HUES64 (cell line): ENCODE measurements around the gene SLC1A5.
"Not testable (repeated sequence)": the region's sequence is repeated elsewhere in the genome, so short reads cannot be mapped to it uniquely, and the experiment has no call there.

Experiments used
- H3K27ac ChIP-seq: 2 replicates; pipeline ENCODE4 v1.7.0; 2013; ENCODE audit warnings: low read depth, low read length, inconsistent platforms
- H3K27me3 ChIP-seq: 2 replicates; pipeline ENCODE4 v1.6.1; 2013; ENCODE audit warnings: mild to moderate bottlenecking, low read length; ENCODE audit not compliant: insufficient read depth
- H3K36me3 ChIP-seq: 2 replicates; pipeline ENCODE4 v1.6.1; 2013; ENCODE audit warnings: mild to moderate bottlenecking, low read length; ENCODE audit not compliant: insufficient read depth
- H3K4me1 ChIP-seq: 2 replicates; pipeline ENCODE4 v1.6.1; 2013; ENCODE audit warnings: mild to moderate bottlenecking, low read length, moderate library complexity; ENCODE audit not compliant: insufficient read depth
- H3K4me3 ChIP-seq: 2 replicates; pipeline ENCODE4 v1.5.1; 2013; ENCODE audit warnings: mild to moderate bottlenecking, low read length, moderate library complexity
- H3K9ac ChIP-seq: 2 replicates; pipeline ENCODE4 v1.6.1; 2013; ENCODE audit warnings: mild to moderate bottlenecking, low read depth, low read length
- H3K9me3 ChIP-seq: 2 replicates; pipeline ENCODE4 v1.6.1; 2013; ENCODE audit warnings: low read depth, low read length; ENCODE audit not compliant: insufficient read depth
- WGBS: fragments of 150-250, 120-280 bp; methylation state at CpG from one replicate; pipeline ENCODE4 v1.1.7; 2013; ENCODE audit warnings: missing lambda C conversion rate; 5-methylcytosine and 5-hydroxymethylcytosine counted together

The SLC1A5 gene

DNA sequence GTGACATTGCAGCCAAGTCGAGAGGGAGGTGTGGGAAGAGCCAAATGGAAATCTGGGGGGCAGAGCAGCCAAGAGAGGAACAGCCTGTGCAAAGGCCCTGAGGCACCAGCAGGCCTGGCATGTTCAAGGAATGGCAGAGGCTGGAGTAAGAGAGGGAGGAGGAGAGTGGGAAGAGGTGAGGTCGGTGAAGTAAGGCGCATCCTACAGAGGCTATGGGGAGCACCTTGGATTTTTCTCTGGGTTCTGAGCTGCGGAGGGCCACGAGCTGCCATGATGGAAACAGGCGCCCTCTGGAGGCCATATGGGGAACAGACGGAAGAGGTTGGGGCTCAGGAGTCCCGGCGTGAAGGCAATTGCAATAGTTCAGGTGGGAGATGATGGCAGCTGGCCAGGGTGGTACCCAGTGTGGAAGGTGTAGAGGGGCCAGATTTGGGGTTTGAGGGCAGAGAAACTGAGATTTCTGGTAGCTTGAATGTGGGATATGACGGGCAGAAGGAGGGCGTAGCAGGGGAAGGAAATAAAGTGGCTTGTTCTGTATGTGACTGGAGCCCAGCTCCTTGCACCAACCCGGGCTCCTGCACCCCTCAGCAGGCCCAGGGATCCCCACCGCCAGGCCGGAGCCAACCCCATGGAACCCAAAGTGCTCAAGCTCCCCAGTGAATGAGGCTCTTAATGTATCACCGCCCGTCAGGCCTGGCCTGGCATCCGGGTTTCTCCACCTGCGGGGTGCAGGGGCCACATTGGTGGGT, 21.7 kb downstream of the SLC1A5 start:
- H3K4me1 ChIP-seq: no peaks in the 10 kb centered on the region
- no peak overlapping the region for H3K9ac ChIP-seq
- H3K36me3 ChIP-seq: no peaks in the 10 kb centered on the region
- H3K9me3 ChIP-seq: no peaks in the 10 kb centered on the region
- no peak overlapping the region for H3K27ac ChIP-seq
- H3K27me3 ChIP-seq: no peaks in the 10 kb centered on the region
- WGBS: 59% methylated on average over 18 of the region's 18 CpGs
- no peak overlapping the region for H3K4me3 ChIP-seq

DNA sequence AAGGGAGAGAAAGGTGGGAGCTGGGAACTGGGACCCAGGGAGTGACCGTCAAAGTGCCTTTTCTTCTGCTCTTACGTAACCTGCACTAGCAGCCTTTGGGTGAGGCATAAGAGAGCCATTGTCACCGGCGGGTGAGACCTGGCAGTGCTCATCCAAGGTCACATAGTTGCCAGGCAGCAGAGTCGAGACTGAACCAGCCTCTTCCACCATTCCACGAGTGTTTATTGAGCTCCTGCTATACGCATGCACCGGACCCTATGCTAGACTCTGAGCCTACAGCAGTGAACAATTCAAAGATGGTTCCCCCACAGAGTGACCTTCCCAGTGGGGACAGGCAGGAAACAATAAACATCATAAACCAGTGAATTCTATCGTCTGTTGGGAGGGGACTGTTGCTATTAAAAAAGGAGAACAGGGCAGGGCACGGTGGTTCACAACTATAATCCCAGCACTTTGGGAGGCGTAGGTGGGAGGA, 23.5 kb downstream of the SLC1A5 start:
- H3K27me3 ChIP-seq: no peaks in the 10 kb centered on the region
- H3K27ac ChIP-seq: no peak overlapping the region
- no peaks in the 10 kb centered on the region for H3K4me1 ChIP-seq
- H3K36me3 ChIP-seq: no peaks in the 10 kb centered on the region
- no peak overlapping the region for H3K9ac ChIP-seq
- H3K4me3 ChIP-seq: no peak overlapping the region
- 90% methylated on average over 11 of the region's 11 CpGs for WGBS
- H3K9me3 ChIP-seq: no peaks in the 10 kb centered on the region

DNA sequence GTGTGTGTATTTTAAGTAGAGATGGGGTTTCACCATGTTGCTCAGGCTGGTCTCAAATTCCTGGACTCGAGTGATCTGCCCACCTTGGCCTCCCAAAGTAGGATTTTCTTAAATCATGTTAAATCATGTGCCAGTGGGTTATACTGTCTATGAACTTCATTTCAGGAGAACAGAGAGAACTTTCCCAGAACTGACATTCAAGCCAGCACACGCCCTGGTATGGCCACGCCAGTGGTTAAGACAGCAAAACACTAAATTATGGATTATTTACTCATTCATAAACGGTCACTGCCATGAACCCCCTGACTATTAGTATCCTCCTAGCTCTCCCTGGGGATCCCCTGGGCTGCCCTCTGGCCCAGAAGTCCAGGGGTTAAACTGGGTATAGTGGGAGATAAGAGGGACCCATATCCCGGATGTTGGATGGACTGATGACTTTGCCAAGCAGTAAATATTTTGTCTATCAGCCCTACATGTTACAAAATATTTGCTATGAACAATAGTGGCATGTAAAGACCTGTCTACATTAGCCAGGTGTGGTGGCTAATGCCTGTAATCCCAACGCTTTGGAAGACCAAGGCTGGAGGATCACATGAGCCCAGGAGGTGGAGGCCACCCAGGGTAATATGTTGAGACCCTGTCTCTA, 26.0 kb downstream of the SLC1A5 start:
- 92% methylated on average over 6 of the region's 6 CpGs for WGBS
- no peak overlapping the region for H3K27ac ChIP-seq
- no peak overlapping the region for H3K4me3 ChIP-seq
- H3K27me3 ChIP-seq: no peaks in the 10 kb centered on the region
- no peaks in the 10 kb centered on the region for H3K9me3 ChIP-seq
- no peaks in the 10 kb centered on the region for H3K4me1 ChIP-seq
- H3K9ac ChIP-seq: no peak overlapping the region
- peaks cover 8% of the 10 kb centered on the region; the same call in 1 of the 2 replicates for H3K36me3 ChIP-seq

DNA sequence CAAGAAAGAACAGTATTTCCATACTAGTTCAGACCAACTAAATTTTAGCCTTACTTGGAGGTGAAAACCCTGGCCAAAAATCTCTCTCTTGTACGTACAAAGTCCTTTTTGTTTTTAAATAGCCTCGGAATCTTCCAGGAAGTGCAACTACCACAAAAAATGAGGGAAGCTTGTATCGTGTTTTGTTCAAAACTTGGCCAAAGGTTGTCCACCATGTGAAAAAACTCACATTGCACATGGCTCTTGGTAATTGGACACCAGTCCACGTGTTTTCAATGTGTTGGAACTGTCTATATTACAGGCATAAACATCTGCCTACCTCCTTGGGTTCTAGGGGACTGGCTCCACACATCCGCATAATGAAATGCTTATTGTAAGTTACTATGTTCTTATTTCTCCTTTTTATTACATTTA, 27.0 kb downstream of the SLC1A5 start:
- WGBS: 92% methylated on average over 5 of the region's 5 CpGs
- no peaks in the 10 kb centered on the region for H3K9me3 ChIP-seq
- H3K4me1 ChIP-seq: no peaks in the 10 kb centered on the region
- H3K27ac ChIP-seq: no peak overlapping the region
- H3K36me3 ChIP-seq: peaks cover 16% of the 10 kb centered on the region
- no peak overlapping the region for H3K9ac ChIP-seq
- H3K27me3 ChIP-seq: no peaks in the 10 kb centered on the region
- no peak overlapping the region for H3K4me3 ChIP-seq

DNA sequence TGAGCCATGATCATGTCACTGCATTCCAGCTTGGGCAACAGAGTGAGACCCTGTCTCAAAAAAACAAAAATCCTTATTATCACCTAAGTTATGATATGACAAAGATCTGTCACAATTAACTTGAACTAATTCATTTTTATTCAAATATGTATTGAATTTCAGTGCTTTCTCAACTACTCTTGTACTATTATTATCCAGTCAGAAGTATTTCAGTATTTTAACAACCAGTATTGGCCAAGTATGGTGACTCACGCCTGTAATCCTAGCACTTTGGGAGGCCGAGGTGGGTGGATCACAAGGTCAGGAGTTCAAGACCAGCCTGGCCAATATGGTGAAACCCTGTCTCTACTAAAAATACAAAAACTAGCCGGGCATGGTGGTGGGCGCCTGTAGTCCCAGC, 27.5 kb downstream of the SLC1A5 start:
- 96% methylated on average over 4 of the region's 4 CpGs for WGBS

DNA sequence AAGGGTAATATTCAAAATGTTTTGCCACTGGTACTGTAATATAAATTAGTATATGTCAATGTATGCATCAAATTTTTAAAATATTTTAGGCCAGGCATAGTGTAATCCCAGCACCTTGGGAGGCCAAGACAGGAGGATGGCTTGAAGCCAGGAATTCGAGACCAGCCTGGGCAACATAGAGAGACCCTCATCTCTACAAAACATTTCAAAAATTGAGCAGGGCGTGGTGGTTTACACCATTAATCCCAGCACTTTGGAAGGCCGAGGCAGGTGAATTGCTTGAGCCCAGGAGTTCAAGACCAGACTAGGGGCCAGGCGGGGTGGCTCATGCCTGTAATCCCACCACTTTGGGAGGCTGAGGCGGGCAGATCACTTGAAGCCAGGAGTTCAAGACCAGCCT, 28.0 kb downstream of the SLC1A5 start:
- Histone ChIP-seq H3K9ac (no peak overlapping the region), H3K4me1 (no peaks in the 10 kb centered on the region), H3K4me3 (no peak overlapping the region), H3K27me3 (no peaks in the 10 kb centered on the region), H3K36me3 (peaks cover 18% of the 10 kb centered on the region), H3K9me3 (no peaks in the 10 kb centered on the region), H3K27ac (no peak overlapping the region)
- WGBS: 92% methylated on average over 5 of the region's 5 CpGs

More for the DNA sequence above, 27.5 kb downstream of the SLC1A5 start:
- not testable (repeated sequence) for H3K9me3 ChIP-seq, H3K4me3 ChIP-seq, H3K27ac ChIP-seq, H3K4me1 ChIP-seq, H3K27me3 ChIP-seq, H3K9ac ChIP-seq
- peaks cover 18% of the 10 kb centered on the region for H3K36me3 ChIP-seq

DNA sequence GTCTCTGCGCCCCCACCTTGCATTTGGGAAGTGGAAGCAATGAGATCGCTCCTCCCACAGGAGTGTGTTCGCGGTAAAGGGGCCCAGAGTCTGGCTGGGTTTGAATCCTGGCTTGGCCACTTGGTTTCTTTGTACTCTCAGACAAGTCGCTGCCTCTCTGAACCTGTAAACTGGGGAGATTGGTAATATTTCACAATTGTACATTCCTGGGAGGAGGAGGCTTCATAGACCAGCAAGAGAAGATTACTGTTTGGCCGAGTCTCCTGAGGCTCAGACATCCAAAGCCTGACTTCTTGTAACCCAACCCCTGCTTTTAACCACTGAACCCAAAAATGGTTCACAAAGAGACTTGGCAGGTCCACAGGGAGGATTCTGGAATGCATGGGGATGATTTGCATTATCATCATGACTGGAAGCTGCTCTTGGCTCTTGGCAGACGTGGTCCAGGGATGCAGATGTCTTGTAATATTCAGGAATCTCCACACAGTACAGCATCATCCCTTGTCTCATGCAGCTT, 28.5 kb downstream of the SLC1A5 start:
- 71% methylated on average over 7 of the region's 7 CpGs for WGBS
- Histone ChIP-seq H3K4me3 (no peak overlapping the region), H3K9me3 (no peaks in the 10 kb centered on the region), H3K27ac (no peak overlapping the region), H3K36me3 (peaks cover 18% of the 10 kb centered on the region), H3K27me3 (no peaks in the 10 kb centered on the region), H3K4me1 (no peaks in the 10 kb centered on the region), H3K9ac (no peak overlapping the region)

DNA sequence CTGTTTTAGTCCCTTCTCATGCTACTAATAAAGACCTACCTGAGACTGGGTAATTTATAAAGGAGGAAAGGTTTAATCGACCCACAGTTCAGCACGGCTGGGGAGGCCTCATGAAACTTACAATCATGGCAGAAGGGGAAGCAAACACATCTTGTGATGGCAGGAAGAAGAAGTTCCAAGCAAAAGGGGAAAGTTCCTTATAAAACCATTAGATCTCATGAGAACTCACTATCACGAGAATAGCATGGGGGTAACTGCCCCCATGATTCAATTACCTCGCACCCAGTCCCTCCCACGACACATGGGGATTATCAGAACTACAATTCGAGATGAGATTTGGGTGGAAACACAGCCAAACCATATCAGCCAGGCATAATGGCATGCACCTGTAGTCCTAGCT, 29.2 kb downstream of the SLC1A5 start:
- Histone ChIP-seq H3K27me3 (no peaks in the 10 kb centered on the region), H3K27ac (no peak overlapping the region)
- WGBS: 92% methylated on average over 6 of the region's 6 CpGs

DNA sequence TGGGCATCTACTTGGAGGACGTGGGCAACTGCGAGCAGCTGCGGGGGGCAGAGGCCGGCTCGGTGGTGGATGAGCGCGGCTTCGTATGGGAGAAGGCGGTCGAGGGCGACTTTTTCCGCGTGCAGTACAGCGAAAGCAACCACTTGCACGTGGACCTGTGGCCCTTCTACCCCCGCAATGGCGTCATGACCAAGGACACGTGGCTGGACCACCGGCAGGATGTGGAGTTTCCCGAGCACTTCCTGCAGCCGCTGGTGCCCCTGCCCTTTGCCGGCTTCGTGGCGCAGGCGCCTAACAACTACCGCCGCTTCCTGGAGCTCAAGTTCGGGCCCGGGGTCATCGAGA, 31.9 kb downstream of the SLC1A5 start:
- no peaks in the 10 kb centered on the region for H3K9me3 ChIP-seq
- 95% methylated on average over 30 of the region's 30 CpGs for WGBS

More for the DNA sequence above, 29.2 kb downstream of the SLC1A5 start:
- no peaks in the 10 kb centered on the region for H3K4me1 ChIP-seq
- H3K9ac ChIP-seq: no peak overlapping the region
- H3K9me3 ChIP-seq: no peaks in the 10 kb centered on the region
- H3K36me3 ChIP-seq: peaks cover 18% of the 10 kb centered on the region
- no peak overlapping the region for H3K4me3 ChIP-seq

DNA sequence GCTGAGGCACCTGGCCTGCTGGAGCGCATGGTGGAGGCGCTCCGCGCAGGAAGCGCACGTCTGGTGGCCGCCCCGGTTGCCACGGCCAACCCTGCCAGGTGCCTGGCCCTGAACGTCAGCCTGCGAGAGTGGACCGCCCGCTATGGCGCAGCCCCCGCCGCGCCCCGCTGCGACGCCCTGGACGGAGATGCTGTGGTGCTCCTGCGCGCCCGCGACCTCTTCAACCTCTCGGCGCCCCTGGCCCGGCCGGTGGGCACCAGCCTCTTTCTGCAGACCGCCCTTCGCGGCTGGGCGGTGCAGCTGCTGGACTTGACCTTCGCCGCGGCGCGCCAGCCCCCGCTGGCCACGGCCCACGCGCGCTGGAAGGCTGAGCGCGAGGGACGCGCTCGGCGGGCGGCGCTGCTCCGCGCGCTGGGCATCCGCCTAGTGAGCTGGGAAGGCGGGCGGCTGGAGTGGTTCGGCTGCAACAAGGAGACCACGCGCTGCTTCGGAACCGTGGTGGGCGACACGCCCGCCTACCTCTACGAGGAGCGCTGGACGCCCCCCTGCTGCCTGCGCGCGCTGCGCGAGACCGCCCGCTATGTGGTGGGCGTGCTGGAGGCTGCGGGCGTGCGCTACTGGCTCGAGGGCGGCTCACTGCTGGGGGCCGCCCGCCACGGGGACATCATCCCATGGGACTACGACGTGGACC, 32.4 kb downstream of the SLC1A5 start:
- H3K27me3 ChIP-seq: no peaks in the 10 kb centered on the region
- H3K4me1 ChIP-seq: no peaks in the 10 kb centered on the region
- H3K9ac ChIP-seq: no peak overlapping the region
- no peak overlapping the region for H3K4me3 ChIP-seq
- no peaks in the 10 kb centered on the region for H3K9me3 ChIP-seq
- H3K36me3 ChIP-seq: peaks cover 29% of the 10 kb centered on the region
- 97% methylated on average over 86 of the region's 86 CpGs for WGBS
- no peak overlapping the region for H3K27ac ChIP-seq

More for the DNA sequence above, 31.9 kb downstream of the SLC1A5 start:
- H3K27ac ChIP-seq: no peak overlapping the region
- no peak overlapping the region for H3K9ac ChIP-seq
- H3K4me3 ChIP-seq: no peak overlapping the region
- no peaks in the 10 kb centered on the region for H3K4me1 ChIP-seq
- no peaks in the 10 kb centered on the region for H3K27me3 ChIP-seq
- peaks cover 26% of the 10 kb centered on the region for H3K36me3 ChIP-seq
